Immature natural killer cell (primary cell): ENCODE data around the gene SZT2. TPM values are rescaled to one million over a fixed set of nuclear protein-coding genes. Genes with fewer than 3 reads are reported as not detected.

ENCODE experiments used
- DNase-seq, 3 donors: peaks; one replicate each; pipeline ENCODE4 v3.0.0; 2022; ENCODE audit warnings: mixed read lengths in 1 of 3
- H3K27ac Mint-ChIP-seq, 6 donors: one replicate each; pipeline ENCODE4 v1.8.0; 2020; ENCODE audit warnings: mixed read lengths in 6 of 6, mild to moderate bottlenecking in 5 of 6, inconsistent platforms in 4 of 6, moderate library complexity in 3 of 6
- H3K27me3 Mint-ChIP-seq, 3 donors: one replicate each; pipeline ENCODE4 v1.8.0; 2020 to 2021; ENCODE audit warnings: low read depth in 3 of 3, mild to moderate bottlenecking in 3 of 3, mixed read lengths in 3 of 3, moderate library complexity in 3 of 3, inconsistent platforms in 1 of 3
- H3K36me3 Mint-ChIP-seq, 3 donors: one replicate each; pipeline ENCODE4 v1.8.0; 2020; ENCODE audit warnings: mixed read lengths in 3 of 3, inconsistent platforms in 2 of 3, mild to moderate bottlenecking in 2 of 3
- H3K4me1 Mint-ChIP-seq, 2 donors: one replicate each; pipeline ENCODE4 v1.8.0; 2020; ENCODE audit warnings: inconsistent platforms in 2 of 2, mild to moderate bottlenecking in 2 of 2, mixed read lengths in 2 of 2, moderate library complexity in 1 of 2
- H3K4me3 Mint-ChIP-seq, 5 donors: one replicate each; pipeline ENCODE4 v1.8.0; 2020; ENCODE audit warnings: mild to moderate bottlenecking in 5 of 5, mixed read lengths in 5 of 5, inconsistent platforms in 3 of 5, moderate library complexity in 3 of 5
- H3K9me3 Mint-ChIP-seq, 6 donors: one replicate each; pipeline ENCODE4 v1.8.0; 2020; ENCODE audit warnings: mild to moderate bottlenecking in 6 of 6, mixed read lengths in 6 of 6, inconsistent platforms in 4 of 6, moderate library complexity in 3 of 6
- polyA plus RNA-seq, 3 donors: library from polyadenylated mRNA; unstranded; fragments of 300-500 nt; fragmentation: Illumina TruSeq; gene quantifications; one replicate each; pipeline ENCODE4 v1.2.3, GENCODE V29; 2021

Gene SZT2
- 1 to 10 TPM; 3.4 to 8.3 (median 4.5) TPM for polyA plus RNA-seq

- peak within 1 kb of the TSS; percentile 97 to 100 (median 100) for H3K27ac Mint-ChIP-seq
- H3K9me3 Mint-ChIP-seq, result no peaks in the 10 kb centered on the region
- H3K4me3 Mint-ChIP-seq, result peak within 1 kb of the TSS; percentile 98 to 100 (median 100)
- peaks cover 0 to 4% (median 3%) of the 10 kb centered on the region in 3 donors for H3K27me3 Mint-ChIP-seq
- H3K36me3 Mint-ChIP-seq, result peaks cover 10 to 26% (median 15%) of the 10 kb centered on the region in 3 donors
- peaks cover 39 to 57% of the 10 kb centered on the region in 2 donors for H3K4me1 Mint-ChIP-seq
- peak; percentile 93 to 94 (median 94) for DNase-seq
Measured at GRCh38 chr1:43389326-43390313, at the start of gene SZT2, which contains the start of gene MED8. Gene SZT2 (plus strand): TSS chr1:43389899. CDS start chr1:43389969, 70 bp downstream. Gene MED8 (minus strand): TSS chr1:43389800. CDS start chr1:43389764, 36 bp downstream.

- peaks cover 0 to 4% (median 2%) of the 10 kb centered on the region in 3 donors for H3K27me3 Mint-ChIP-seq
- peaks cover 0 to 4% (median 0%) of the 10 kb centered on the region in 3 donors for H3K36me3 Mint-ChIP-seq
- no peaks in the 10 kb centered on the region for H3K9me3 Mint-ChIP-seq
- no peak overlapping the region for H3K27ac Mint-ChIP-seq
- DNase-seq, result no peak
- H3K4me1 Mint-ChIP-seq, result no peaks in the 10 kb centered on the region
- no peak overlapping the region for H3K4me3 Mint-ChIP-seq
Measured at GRCh38 chr1:43340559-43340958, 49.1 kb upstream of the SZT2 start.

GRCh38 chr1:43344267-43344850, 45.3 kb upstream of the SZT2 start:
- no peaks in the 10 kb centered on the region for H3K9me3 Mint-ChIP-seq
- no peak overlapping the region for H3K4me3 Mint-ChIP-seq
- H3K27me3 Mint-ChIP-seq, result peaks cover 2 to 5% (median 2%) of the 10 kb centered on the region in 3 donors
- peaks cover 0 to 4% (median 0%) of the 10 kb centered on the region in 3 donors for H3K36me3 Mint-ChIP-seq
- H3K4me1 Mint-ChIP-seq, result peaks cover 0 to 3% of the 10 kb centered on the region in 2 donors
- H3K27ac Mint-ChIP-seq, result peak overlapping the region in 1 of 6 donors; percentile 4
- DNase-seq, result no peak

GRCh38 chr1:43345120-43345519, 44.6 kb upstream of the SZT2 start:
- peaks cover 0 to 8% of the 10 kb centered on the region in 2 donors for H3K4me1 Mint-ChIP-seq
- H3K27ac Mint-ChIP-seq, result no peak overlapping the region
- H3K27me3 Mint-ChIP-seq, result peaks cover 2 to 8% (median 2%) of the 10 kb centered on the region in 3 donors
- no peak overlapping the region for H3K4me3 Mint-ChIP-seq
- peaks cover 0 to 4% (median 0%) of the 10 kb centered on the region in 3 donors for H3K36me3 Mint-ChIP-seq
- H3K9me3 Mint-ChIP-seq, result no peaks in the 10 kb centered on the region
- DNase-seq, result no peak

- peaks cover 0 to 8% of the 10 kb centered on the region in 2 donors for H3K4me1 Mint-ChIP-seq
- no peaks in the 10 kb centered on the region for H3K9me3 Mint-ChIP-seq
- H3K36me3 Mint-ChIP-seq, result peaks cover 0 to 4% (median 0%) of the 10 kb centered on the region in 3 donors
- H3K27ac Mint-ChIP-seq, result peak overlapping the region in 1 of 6 donors; percentile 72
- no peak for DNase-seq
- H3K27me3 Mint-ChIP-seq, result peaks cover 2 to 8% (median 2%) of the 10 kb centered on the region in 3 donors
- H3K4me3 Mint-ChIP-seq, result no peak overlapping the region
Measured at GRCh38 chr1:43346636-43347035, 43.1 kb upstream of the SZT2 start.

- H3K4me3 Mint-ChIP-seq, result peak overlapping the region in 4 of 5 donors; percentile 14 to 56 (median 34)
- no peak for DNase-seq
- H3K36me3 Mint-ChIP-seq, result peaks cover 0 to 4% (median 0%) of the 10 kb centered on the region in 3 donors
- H3K9me3 Mint-ChIP-seq, result no peaks in the 10 kb centered on the region
- peaks cover 0 to 8% of the 10 kb centered on the region in 2 donors for H3K4me1 Mint-ChIP-seq
- peak overlapping the region in 4 of 6 donors; percentile 33 to 74 (median 62) for H3K27ac Mint-ChIP-seq
- H3K27me3 Mint-ChIP-seq, result peaks cover 2 to 8% (median 2%) of the 10 kb centered on the region in 3 donors
Measured at GRCh38 chr1:43348343-43348808, 41.3 kb upstream of the SZT2 start.

- peaks cover 0 to 8% of the 10 kb centered on the region in 2 donors for H3K4me1 Mint-ChIP-seq
- peaks cover 0 to under 1% (median 0%) of the 10 kb centered on the region in 3 donors for H3K36me3 Mint-ChIP-seq
- peak overlapping the region; percentile 75 to 89 (median 85) for H3K4me3 Mint-ChIP-seq
Measured at GRCh38 chr1:43348809-43349593, 40.7 kb upstream of the SZT2 start.

GRCh38 chr1:43349594-43350306, 39.9 kb upstream of the SZT2 start:
- Mint-ChIP-seq H3K27me3 (peaks cover 2 to 8% (median 2%) of the 10 kb centered on the region in 3 donors), H3K27ac (peak overlapping the region; percentile 85 to 97 (median 91)), H3K36me3 (no peaks in the 10 kb centered on the region), H3K9me3 (no peaks in the 10 kb centered on the region), H3K4me1 (peaks cover 0 to 8% of the 10 kb centered on the region in 2 donors), H3K4me3 (peak overlapping the region; percentile 75 to 89 (median 85))
- no peak for DNase-seq

More at GRCh38 chr1:43348809-43349593, 40.7 kb upstream of the SZT2 start:
- peaks cover 2 to 8% (median 2%) of the 10 kb centered on the region in 3 donors for H3K27me3 Mint-ChIP-seq
- H3K9me3 Mint-ChIP-seq, result no peaks in the 10 kb centered on the region
- H3K27ac Mint-ChIP-seq, result peak overlapping the region; percentile 85 to 97 (median 91)
- peak; percentile 66 to 82 (median 74) for DNase-seq

- Mint-ChIP-seq H3K9me3 (no peaks in the 10 kb centered on the region), H3K36me3 (no peaks in the 10 kb centered on the region), H3K4me1 (peaks cover 0 to 8% of the 10 kb centered on the region in 2 donors), H3K27me3 (peaks cover 0 to 8% (median 4%) of the 10 kb centered on the region in 3 donors), H3K4me3 (no peak overlapping the region), H3K27ac (peak overlapping the region in 4 of 6 donors; percentile 62 to 96 (median 80))
- DNase-seq, result no peak
Measured at GRCh38 chr1:43350976-43351375, 38.7 kb upstream of the SZT2 start.

GRCh38 chr1:43351421-43352350, 38.0 kb upstream of the SZT2 start:
- Mint-ChIP-seq H3K36me3 (no peaks in the 10 kb centered on the region), H3K4me3 (no peak overlapping the region), H3K27ac (peak overlapping the region in 4 of 6 donors; percentile 9 to 96 (median 59)), H3K27me3 (peaks cover 0 to 9% (median 4%) of the 10 kb centered on the region in 3 donors), H3K4me1 (peaks cover 0 to 8% of the 10 kb centered on the region in 2 donors), H3K9me3 (no peaks in the 10 kb centered on the region)
- DNase-seq, result no peak

- no peaks in the 10 kb centered on the region for H3K36me3 Mint-ChIP-seq
- no peaks in the 10 kb centered on the region for H3K9me3 Mint-ChIP-seq
- peaks cover 0 to 8% of the 10 kb centered on the region in 2 donors for H3K4me1 Mint-ChIP-seq
- DNase-seq, result no peak
- H3K27me3 Mint-ChIP-seq, result peaks cover 0 to 9% (median 4%) of the 10 kb centered on the region in 3 donors
- no peak overlapping the region for H3K4me3 Mint-ChIP-seq
- H3K27ac Mint-ChIP-seq, result peak overlapping the region in 2 of 6 donors; percentile 24 to 60
Measured at GRCh38 chr1:43352351-43352705, 37.4 kb upstream of the SZT2 start.
